Thoracic aorta (tissue), 2 donors: ENCODE data around the gene DPEP3. TPM values are rescaled to one million over a fixed set of nuclear protein-coding genes. Genes with fewer than 3 reads are reported as not detected.
"Not testable (repeated sequence)": the region's sequence is repeated elsewhere in the genome, so short reads cannot be mapped to it uniquely, and the experiment has no call there.

Experiments used
- ATAC-seq: fragments of 150-250 bp; one replicate; pipeline ENCODE4 v1.8.0; 2017; ENCODE audit warnings: low read depth; ENCODE audit not compliant: insufficient number of reproducible peaks, low FRiP score
- DNase-seq: peaks from one replicate; pipeline ENCODE4 v3.0.0-alpha.2; 2020; ENCODE audit warnings: low spot score
- H3K27ac ChIP-seq, 2 donors: fragments of 200-600 bp; sonication (generic); 1 replicate in 1 of 2; 2 replicates in 1 of 2; pipeline ENCODE4 v1.5.1; 2016; ENCODE audit warnings: mild to moderate bottlenecking in 2 of 2, moderate library complexity in 2 of 2
- H3K27me3 ChIP-seq: fragments of 200-600 bp; sonication (generic); replicated peaks from 2 replicates; pipeline ENCODE4 v1.6.0; 2016; ENCODE audit warnings: mild to moderate bottlenecking; ENCODE audit not compliant: insufficient read depth
- H3K36me3 ChIP-seq: fragments of 200-600 bp; sonication (generic); one replicate; pipeline ENCODE4 v1.5.1; 2016
- H3K4me1 ChIP-seq, 2 donors: fragments of 200-600 bp; sonication (generic); 1 replicate in 1 of 2; 2 replicates in 1 of 2; pipeline versions ENCODE4 v1.5.1 to v1.6.0; 2016; ENCODE audit warnings: low read depth in 2 of 2, mild to moderate bottlenecking in 1 of 2; ENCODE audit not compliant: control insufficient read depth in 1 of 2
- H3K4me3 ChIP-seq: fragments of 200-600 bp; sonication (generic); 2 replicates; pipeline ENCODE4 v1.5.1; 2016; ENCODE audit warnings: mild to moderate bottlenecking
- H3K9me3 ChIP-seq: fragments of 200-600 bp; sonication (generic); 2 replicates; pipeline ENCODE4 v1.5.1; 2016
- CTCF ChIP-seq: fragments of 200-600 bp; sonication (generic); IDR thresholded peaks from one replicate; pipeline ENCODE4 v1.5.1; 2019; ENCODE audit warnings: antibody characterized with exemption
- total RNA-seq, 2 donors: library from RNA; depleted of rRNA; stranded (reverse); fragments of >200 nt; gene quantifications; one replicate each; pipeline versions ENCODE4 v1.1.0 to v1.2.3, GENCODE V29; 2016

DPEP3 gene
- total RNA-seq, 2 donors from 2014 or later: not detected

GRCh38 chr16:67982011-67982696 is 1.9 kb upstream of the DPEP3 start:
- DNase-seq (no peak), ATAC-seq (no peak)
- H3K9me3 ChIP-seq: no peaks in the 10 kb centered on the region
- H3K4me1 ChIP-seq: no peaks in the 10 kb centered on the region
- no peak for TF ChIP-seq CTCF
- no peak overlapping the region for H3K27ac ChIP-seq
- H3K36me3 ChIP-seq: no peaks in the 10 kb centered on the region
- H3K4me3 ChIP-seq: no peak overlapping the region
- no peaks in the 10 kb centered on the region for H3K27me3 ChIP-seq

GRCh38 chr16:67977469-67978227 is 2.7 kb downstream of the DPEP3 start:
- ATAC-seq: no peak
- Histone ChIP-seq H3K36me3 (no peaks in the 10 kb centered on the region), H3K27ac (no peak overlapping the region), H3K9me3 (no peaks in the 10 kb centered on the region), H3K4me1 (no peaks in the 10 kb centered on the region), H3K27me3 (no peaks in the 10 kb centered on the region), H3K4me3 (no peak overlapping the region)
- no peak for TF ChIP-seq CTCF
- DNase-seq: no peak

- no peak for TF ChIP-seq CTCF
- H3K36me3 ChIP-seq: no peaks in the 10 kb centered on the region
- no peaks in the 10 kb centered on the region for H3K9me3 ChIP-seq
- H3K27ac ChIP-seq: no peak overlapping the region
- ATAC-seq (no peak), DNase-seq (no peak)
- no peak overlapping the region for H3K4me3 ChIP-seq
- H3K27me3 ChIP-seq: no peaks in the 10 kb centered on the region
- no peaks in the 10 kb centered on the region for H3K4me1 ChIP-seq
These were observed 3.3 kb downstream of the DPEP3 start for GRCh38 chr16:67977005-67977404.

GRCh38 chr16:67976205-67976604 is 4.1 kb downstream of the DPEP3 start:
- no peaks in the 10 kb centered on the region for H3K27me3 ChIP-seq
- no peak for TF ChIP-seq CTCF
- no peaks in the 10 kb centered on the region for H3K4me1 ChIP-seq
- H3K4me3 ChIP-seq: no peak overlapping the region
- no peaks in the 10 kb centered on the region for H3K9me3 ChIP-seq
- no peak for ATAC-seq
- H3K36me3 ChIP-seq: no peaks in the 10 kb centered on the region
- H3K27ac ChIP-seq: no peak overlapping the region
- no peak for DNase-seq

GRCh38 chr16:67975321-67976105 is 4.8 kb downstream of the DPEP3 start:
- no peak overlapping the region for H3K27ac ChIP-seq
- H3K9me3 ChIP-seq: no peaks in the 10 kb centered on the region
- DNase-seq: no peak
- no peak for TF ChIP-seq CTCF
- no peak for ATAC-seq
- H3K4me1 ChIP-seq: no peaks in the 10 kb centered on the region
- no peaks in the 10 kb centered on the region for H3K27me3 ChIP-seq
- no peak overlapping the region for H3K4me3 ChIP-seq
- H3K36me3 ChIP-seq: no peaks in the 10 kb centered on the region

- not testable (repeated sequence) for H3K27ac ChIP-seq, H3K27me3 ChIP-seq, H3K9me3 ChIP-seq, H3K4me1 ChIP-seq, H3K36me3 ChIP-seq, H3K4me3 ChIP-seq, DNase-seq, ATAC-seq
These were observed 8.0 kb downstream of the DPEP3 start for GRCh38 chr16:67972285-67972684.
